Activated CD8-positive, alpha-beta T cell treated with anti-CD3 and anti-CD28 coated beads for 36 hours (primary cell): ENCODE data around the gene MRTFA. TPM values are rescaled to one million over a fixed set of nuclear protein-coding genes. Genes with fewer than 3 reads are reported as not detected.

ENCODE experiments used
- ATAC-seq: fragments of 200-7000 bp; cut with Tn5 transposase; one replicate; pipeline ENCODE4 v1.10.0; 2021; ENCODE audit warnings: mild to moderate bottlenecking, moderate library complexity
- CTCF ChIA-PET: fragments of 350-600 bp; sonication (Branson Sonifier 250); formaldehyde crosslinking; loops from one replicate; lab custom pipeline; 2021; ENCODE audit warnings: antibody characterized with exemption; lab: Charles Lee
- POLR2A ChIA-PET: fragments of 350-600 bp; sonication (Branson Sonifier 250); formaldehyde crosslinking; loops from one replicate; lab custom pipeline; 2021; ENCODE audit warnings: antibody characterized with exemption; lab: Charles Lee
- DNase-seq: peaks from one replicate; pipeline ENCODE4 v3.0.0-alpha.2; 2020
- H3K27ac Mint-ChIP-seq: one replicate; pipeline ENCODE4 v1.8.0; 2021; ENCODE audit warnings: mild to moderate bottlenecking, mixed read lengths
- H3K27me3 Mint-ChIP-seq: one replicate; pipeline ENCODE4 v1.8.0; 2021; ENCODE audit warnings: mixed read lengths
- H3K36me3 Mint-ChIP-seq: one replicate; pipeline ENCODE4 v1.8.0; 2021; ENCODE audit warnings: low read depth, mixed read lengths
- H3K4me1 Mint-ChIP-seq: one replicate; pipeline ENCODE4 v1.8.0; 2021; ENCODE audit warnings: low read depth, mixed read lengths
- H3K4me3 Mint-ChIP-seq: one replicate; pipeline ENCODE4 v1.8.0; 2021; ENCODE audit warnings: mild to moderate bottlenecking, moderate library complexity, mixed read lengths
- H3K9me3 Mint-ChIP-seq: one replicate; pipeline ENCODE4 v1.8.0; 2021; ENCODE audit warnings: mixed read lengths
- intact Hi-C: fragments of 100-400 bp; cut with micrococcal nuclease; formaldehyde crosslinking; loops from one replicate; pipeline ENCODE4 v1.10.0; 2022
- total RNA-seq, 2 experiments: library from RNA; stranded (reverse); gene quantifications; one replicate each; pipeline ENCODE4 v1.2.3, GENCODE V29; 2021
- TF ChIP-seq, protein P1 (sequence below): fragments of 200-600 bp; IDR thresholded peaks from one replicate; pipeline ENCODE4 v1.8.0; 2022; ENCODE audit warnings: antibody characterized with exemption, mild to moderate bottlenecking

MRTFA gene
- total RNA-seq, 2 experiments from 2014 or later: 37.4 to 40.0 TPM

DNA sequence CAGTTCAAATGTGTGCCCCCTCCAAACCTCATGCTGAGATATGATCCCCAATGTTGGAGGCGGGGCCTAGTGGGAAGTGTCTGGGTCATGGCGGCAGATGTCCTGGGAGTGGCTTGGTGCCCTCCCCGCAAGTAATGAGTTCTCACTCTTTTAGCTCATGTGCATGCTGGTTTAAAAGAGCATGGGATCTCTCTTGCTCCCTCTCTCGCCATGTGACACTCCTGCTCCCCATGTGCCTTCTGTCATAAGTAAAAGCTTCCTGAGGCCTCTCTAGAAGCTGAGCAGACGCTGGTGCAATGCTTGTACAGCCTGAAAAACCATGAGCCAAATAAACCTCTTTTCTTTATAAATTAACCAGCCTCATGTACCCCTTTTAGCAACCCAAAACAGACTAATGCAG, 167.3 kb downstream of the MRTFA start:
- CTCF ChIA-PET: interaction anchor here (1.3 to 6.7 kb wide), 3 partner anchors 10 to 177 kb away, joined by 3 to 40 read pairs (median 9); no protein-coding TSS in a partner anchor

DNA sequence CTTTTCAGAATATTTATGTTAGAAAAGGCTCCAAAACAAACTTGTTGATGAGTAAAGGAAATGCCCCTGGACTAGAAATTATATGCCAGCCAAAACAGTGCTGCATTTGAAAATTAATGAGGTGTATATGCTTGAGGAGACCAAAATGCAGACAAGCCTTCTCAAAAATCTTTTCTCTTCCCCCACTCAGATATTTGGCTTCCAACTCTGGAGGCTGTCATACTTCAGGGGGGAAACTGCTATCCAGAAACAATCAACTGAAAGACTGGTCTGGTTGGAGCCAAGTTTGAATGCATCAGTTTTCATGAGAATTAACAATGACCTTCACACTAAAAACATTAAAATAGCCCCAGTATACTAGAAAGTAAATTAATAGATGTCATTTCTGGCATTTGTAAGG, 167.9 kb downstream of the MRTFA start:
- Mint-ChIP-seq H3K27me3 (no peaks in the 10 kb centered on the region), H3K4me1 (peaks cover 23% of the 10 kb centered on the region), H3K36me3 (no peaks in the 10 kb centered on the region), H3K4me3 (no peak overlapping the region), H3K27ac (no peak overlapping the region), H3K9me3 (no peaks in the 10 kb centered on the region)
- DNase-seq (no peak), ATAC-seq (no peak)
- TF ChIP-seq, protein P1, sequence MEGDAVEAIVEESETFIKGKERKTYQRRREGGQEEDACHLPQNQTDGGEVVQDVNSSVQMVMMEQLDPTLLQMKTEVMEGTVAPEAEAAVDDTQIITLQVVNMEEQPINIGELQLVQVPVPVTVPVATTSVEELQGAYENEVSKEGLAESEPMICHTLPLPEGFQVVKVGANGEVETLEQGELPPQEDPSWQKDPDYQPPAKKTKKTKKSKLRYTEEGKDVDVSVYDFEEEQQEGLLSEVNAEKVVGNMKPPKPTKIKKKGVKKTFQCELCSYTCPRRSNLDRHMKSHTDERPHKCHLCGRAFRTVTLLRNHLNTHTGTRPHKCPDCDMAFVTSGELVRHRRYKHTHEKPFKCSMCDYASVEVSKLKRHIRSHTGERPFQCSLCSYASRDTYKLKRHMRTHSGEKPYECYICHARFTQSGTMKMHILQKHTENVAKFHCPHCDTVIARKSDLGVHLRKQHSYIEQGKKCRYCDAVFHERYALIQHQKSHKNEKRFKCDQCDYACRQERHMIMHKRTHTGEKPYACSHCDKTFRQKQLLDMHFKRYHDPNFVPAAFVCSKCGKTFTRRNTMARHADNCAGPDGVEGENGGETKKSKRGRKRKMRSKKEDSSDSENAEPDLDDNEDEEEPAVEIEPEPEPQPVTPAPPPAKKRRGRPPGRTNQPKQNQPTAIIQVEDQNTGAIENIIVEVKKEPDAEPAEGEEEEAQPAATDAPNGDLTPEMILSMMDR: no peak
- intact Hi-C loops: no loop called here
- POLR2A ChIA-PET: interaction anchor here (0.9 kb wide), 1 partner anchor 27 kb away, joined by 3 read pairs; no protein-coding TSS in a partner anchor
- CTCF ChIA-PET: interaction anchor here (0.9 to 6.7 kb wide), 9 partner anchors 10 to 178 kb away, joined by 3 to 40 read pairs (median 4); no protein-coding TSS in a partner anchor

More for the DNA sequence above, 167.3 kb downstream of the MRTFA start:
- peaks cover 26% of the 10 kb centered on the region for H3K4me1 Mint-ChIP-seq
- intact Hi-C loops: no loop called here
- TF ChIP-seq, protein P1: no peak
- H3K9me3 Mint-ChIP-seq: no peaks in the 10 kb centered on the region
- POLR2A ChIA-PET: no interaction called here
- ATAC-seq (no peak), DNase-seq (no peak)
- no peak overlapping the region for H3K4me3 Mint-ChIP-seq
- H3K27ac Mint-ChIP-seq: no peak overlapping the region
- no peaks in the 10 kb centered on the region for H3K27me3 Mint-ChIP-seq
- no peaks in the 10 kb centered on the region for H3K36me3 Mint-ChIP-seq

DNA sequence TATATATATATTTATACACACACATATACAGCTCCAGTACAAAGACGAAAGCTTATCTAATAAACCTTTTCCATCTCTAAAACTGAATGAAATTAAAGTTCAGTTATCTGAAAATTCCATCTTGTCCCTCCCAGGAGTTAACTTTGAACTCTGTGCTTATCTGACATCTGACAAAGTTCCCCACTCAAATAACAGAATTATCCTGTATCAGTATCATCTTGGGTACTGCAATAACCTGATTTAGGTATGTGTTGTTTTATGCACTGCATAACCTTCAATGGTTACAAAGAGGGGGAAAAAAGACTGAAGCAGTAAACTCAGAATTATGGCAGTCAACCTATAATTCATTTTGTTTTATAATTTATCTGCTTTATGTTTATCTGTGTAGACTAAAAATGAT, 169.5 kb downstream of the MRTFA start:
- no peak for DNase-seq
- no peak overlapping the region for H3K4me3 Mint-ChIP-seq
- CTCF ChIA-PET: interaction anchor here (0.8 to 2.7 kb wide), 4 partner anchors 28 to 179 kb away, joined by 3 to 9 read pairs (median 6); no protein-coding TSS in a partner anchor
- POLR2A ChIA-PET: interaction anchor here (0.9 to 1.5 kb wide), 3 partner anchors 10 to 30 kb away, joined by 3 to 4 read pairs (median 3); no protein-coding TSS in a partner anchor
- no peaks in the 10 kb centered on the region for H3K9me3 Mint-ChIP-seq
- ATAC-seq: no peak
- H3K36me3 Mint-ChIP-seq: peaks cover 5% of the 10 kb centered on the region
- H3K27ac Mint-ChIP-seq: no peak overlapping the region
- intact Hi-C loops: no loop called here
- H3K27me3 Mint-ChIP-seq: no peaks in the 10 kb centered on the region
- peaks cover 22% of the 10 kb centered on the region for H3K4me1 Mint-ChIP-seq
- TF ChIP-seq, protein P1: no peak

DNA sequence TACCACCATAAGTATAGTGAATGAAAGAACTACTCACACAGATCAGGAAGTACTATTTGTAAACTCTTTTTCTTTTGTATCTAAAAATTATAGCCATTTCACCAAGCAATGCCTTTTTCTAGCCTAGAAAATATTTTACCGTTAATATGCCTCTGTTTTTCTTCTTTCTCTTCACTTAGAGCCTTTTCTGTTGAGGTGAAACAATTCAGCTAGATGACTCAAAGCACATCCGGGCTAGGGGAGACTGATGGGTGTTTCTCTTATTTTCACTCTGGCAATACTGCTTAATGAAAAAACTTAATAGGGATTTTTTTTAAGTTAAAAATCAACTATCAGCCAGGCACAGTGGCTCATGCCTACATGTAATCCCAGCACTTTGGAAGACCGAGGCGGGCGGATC, 172.8 kb downstream of the MRTFA start:
- CTCF ChIA-PET: interaction anchor here (1.2 to 4.4 kb wide), 6 partner anchors 25 to 183 kb away, joined by 3 to 33 read pairs (median 4); no protein-coding TSS in a partner anchor
- Mint-ChIP-seq H3K36me3 (peaks cover 23% of the 10 kb centered on the region), H3K4me3 (peak overlapping the region; percentile 95), H3K27me3 (no peaks in the 10 kb centered on the region), H3K9me3 (no peaks in the 10 kb centered on the region), H3K4me1 (peaks cover 48% of the 10 kb centered on the region), H3K27ac (peak overlapping the region; percentile 100)
- ATAC-seq (peak; percentile 76), DNase-seq (peak; percentile 59)
- TF ChIP-seq, protein P1: no peak
- intact Hi-C loops: no loop called here
- POLR2A ChIA-PET: interaction anchor here (0.6 to 2.6 kb wide), 3 partner anchors 8 to 29 kb away, joined by 4 to 7 read pairs (median 5); no protein-coding TSS in a partner anchor

DNA sequence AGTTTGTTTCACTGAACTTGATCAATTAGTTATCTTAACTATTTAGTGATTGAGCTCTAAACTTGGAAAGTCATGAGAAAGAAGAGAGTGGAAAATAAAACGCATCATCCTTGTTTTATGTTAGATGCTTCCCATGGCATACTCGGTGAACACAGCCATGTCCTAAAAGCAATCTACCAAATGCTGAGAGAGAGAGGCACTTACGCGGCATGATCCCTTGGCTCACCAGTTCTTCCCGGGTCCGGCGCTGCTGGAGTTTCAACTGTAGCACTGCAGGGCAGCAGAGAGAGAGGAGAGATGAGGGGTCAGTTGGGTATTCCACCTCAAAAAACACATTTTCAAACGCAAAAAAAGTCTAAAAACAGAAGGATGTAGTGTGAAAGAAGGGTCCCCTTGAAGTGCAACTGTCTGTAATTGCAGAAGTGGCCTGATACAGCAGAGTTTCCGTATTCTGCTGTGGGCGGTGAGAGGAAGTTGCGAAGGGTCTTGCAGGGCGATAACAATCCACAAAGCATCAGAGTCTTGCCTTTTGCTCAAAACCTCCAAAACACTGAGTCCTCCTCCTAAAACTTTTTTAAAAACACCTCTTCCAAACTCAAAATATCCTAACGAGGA, 173.4 kb downstream of the MRTFA start:
- Mint-ChIP-seq H3K27ac (peak overlapping the region; percentile 100), H3K4me1 (peaks cover 53% of the 10 kb centered on the region), H3K36me3 (peaks cover 27% of the 10 kb centered on the region), H3K27me3 (no peaks in the 10 kb centered on the region), H3K4me3 (peak overlapping the region; percentile 95), H3K9me3 (no peaks in the 10 kb centered on the region)
- peak; percentile 83 for ATAC-seq
- intact Hi-C loops: no loop called here
- ChIA-PET POLR2A (interaction anchor here (0.6 to 2.6 kb wide), 7 partner anchors 9 to 71 kb away, joined by 4 to 7 read pairs (median 4); no protein-coding TSS in a partner anchor), CTCF (interaction anchor here (1.0 to 4.4 kb wide), 6 partner anchors 25 to 183 kb away, joined by 3 to 33 read pairs (median 4); no protein-coding TSS in a partner anchor)
- peak; percentile 78 for DNase-seq
- TF ChIP-seq, protein P1: no peak
